GM18519 (cell line): ENCODE measurements around the gene WNT9A.
"Not testable (repeated sequence)": the region's sequence is repeated elsewhere in the genome, so short reads cannot be mapped to it uniquely, and the experiment has no call there.

Experiments
- ATAC-seq: cut with Tn5 transposase; IDR thresholded peaks from one replicate; pipeline ENCODE4 v1.9.1; 2021; ENCODE audit warnings: mild to moderate bottlenecking, moderate library complexity; ENCODE audit not compliant: unreplicated experiment, low FRiP score

The WNT9A gene

DNA sequence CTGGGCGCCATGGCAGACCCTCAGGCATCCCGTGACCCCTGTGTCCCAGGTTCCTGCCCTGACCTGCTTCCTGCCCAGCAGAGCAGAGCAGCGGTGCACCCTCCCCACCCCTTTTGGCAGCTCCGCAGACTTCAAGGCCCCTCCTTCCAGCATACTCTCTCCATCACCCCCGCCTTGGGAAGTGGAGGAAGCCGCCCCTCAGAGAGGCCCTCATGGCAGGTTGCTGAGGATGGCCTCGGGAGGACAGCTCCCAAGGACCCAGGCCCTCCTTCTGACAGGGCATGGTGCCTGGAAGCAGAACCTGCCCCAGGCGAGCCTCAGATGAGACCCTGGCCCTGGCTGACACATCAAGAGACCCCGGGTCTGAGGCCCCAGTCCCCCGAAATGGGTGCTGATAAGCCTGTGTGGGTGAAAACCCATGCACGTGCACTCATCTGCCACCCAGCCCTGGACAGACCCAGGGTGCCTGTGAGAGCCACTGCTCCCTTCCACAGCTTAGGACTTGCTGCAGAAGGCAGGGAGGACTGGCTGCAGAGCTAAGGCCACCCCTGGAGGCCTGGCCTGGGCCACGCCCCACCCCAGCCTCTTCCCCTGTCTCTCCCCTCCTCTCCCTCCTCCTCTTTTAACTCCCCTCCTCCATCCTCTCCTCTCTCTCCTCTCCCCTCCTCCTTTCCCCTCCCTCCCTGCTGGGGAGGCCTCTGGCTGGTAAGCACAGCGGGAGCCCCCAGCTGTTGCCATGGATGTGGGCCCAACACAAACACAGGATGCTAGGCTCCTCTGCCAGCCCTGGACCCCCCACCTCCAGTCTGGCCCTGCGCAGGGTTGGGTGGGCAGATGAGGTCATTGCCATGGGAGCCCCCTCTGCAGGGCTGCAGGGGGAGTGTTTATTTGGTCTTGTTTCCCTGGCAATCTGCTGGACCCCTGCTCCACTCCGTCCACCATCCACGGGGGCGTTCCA lies 33.7 kb downstream of the WNT9A start:
- no peak for ATAC-seq

DNA sequence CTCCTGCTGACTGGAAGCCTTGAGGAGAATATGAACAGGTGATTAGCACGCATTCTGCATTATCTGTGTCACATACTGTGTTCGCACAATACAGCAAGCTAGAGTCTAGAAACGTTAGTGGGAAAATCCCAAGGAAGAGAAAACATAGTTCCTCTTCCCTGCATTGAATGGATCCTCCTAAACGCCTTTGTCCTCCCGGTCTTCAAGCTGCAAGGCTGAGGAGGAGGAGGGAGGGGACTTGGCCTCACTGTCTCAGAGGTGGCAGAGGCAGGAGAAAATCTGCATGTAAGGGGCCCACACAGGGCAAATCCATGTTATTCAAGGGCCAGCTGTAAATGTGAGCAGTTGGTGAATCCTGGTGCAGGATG lies 34.4 kb downstream of the WNT9A start:
- no peak for ATAC-seq

- ATAC-seq, result no peak
Measured at GRCh38 chr1:227912866-227913265, 34.9 kb downstream of the WNT9A start.

DNA sequence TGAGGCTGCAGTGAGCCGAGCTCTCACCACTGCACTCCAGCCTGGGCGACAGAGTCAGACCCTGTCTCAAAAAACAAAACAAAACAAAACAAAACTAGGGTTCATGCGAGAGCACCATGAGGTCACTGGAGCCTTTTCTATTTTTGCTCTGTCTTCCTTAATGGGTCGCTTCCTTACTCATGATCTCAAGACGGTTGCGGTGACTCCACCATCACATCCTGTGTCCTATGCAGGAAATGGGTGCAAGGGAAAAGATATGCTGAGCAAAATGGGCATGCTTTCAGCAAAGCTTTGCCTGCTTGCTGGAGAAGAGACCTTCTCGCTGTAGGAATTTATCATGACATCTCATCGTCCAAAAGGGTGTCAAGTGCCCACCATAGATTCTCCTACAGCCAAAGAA lies 36.4 kb downstream of the WNT9A start:
- ATAC-seq, result no peak

- ATAC-seq, result no peak
Measured at GRCh38 chr1:227910511-227911153, 37.1 kb downstream of the WNT9A start.

DNA sequence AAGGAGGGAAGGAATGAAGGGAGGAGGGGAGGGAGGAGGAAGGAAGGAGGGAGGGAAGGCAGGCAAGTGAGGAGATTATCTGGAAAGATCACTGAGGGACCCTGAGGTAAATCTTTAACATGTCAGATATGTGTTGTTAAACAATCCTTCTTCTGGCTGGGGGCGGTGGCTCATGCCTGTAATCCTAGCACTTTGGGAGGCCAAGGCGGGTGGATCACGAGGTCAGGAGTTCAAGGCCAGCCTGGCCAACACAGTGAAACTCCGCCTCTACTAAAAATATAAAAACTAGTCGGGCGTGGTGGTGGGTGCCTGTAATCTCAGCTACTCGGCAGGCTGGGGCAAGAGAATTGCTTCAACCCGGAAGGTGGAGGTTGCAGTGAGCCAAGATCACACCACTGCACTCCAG lies 37.8 kb downstream of the WNT9A start:
- not testable (repeated sequence) for ATAC-seq

GRCh38 chr1:227909188-227909587 lies 38.5 kb downstream of the WNT9A start:
- no peak for ATAC-seq

- no peak for ATAC-seq
Measured at GRCh38 chr1:227908359-227908758, 39.4 kb downstream of the WNT9A start.

DNA sequence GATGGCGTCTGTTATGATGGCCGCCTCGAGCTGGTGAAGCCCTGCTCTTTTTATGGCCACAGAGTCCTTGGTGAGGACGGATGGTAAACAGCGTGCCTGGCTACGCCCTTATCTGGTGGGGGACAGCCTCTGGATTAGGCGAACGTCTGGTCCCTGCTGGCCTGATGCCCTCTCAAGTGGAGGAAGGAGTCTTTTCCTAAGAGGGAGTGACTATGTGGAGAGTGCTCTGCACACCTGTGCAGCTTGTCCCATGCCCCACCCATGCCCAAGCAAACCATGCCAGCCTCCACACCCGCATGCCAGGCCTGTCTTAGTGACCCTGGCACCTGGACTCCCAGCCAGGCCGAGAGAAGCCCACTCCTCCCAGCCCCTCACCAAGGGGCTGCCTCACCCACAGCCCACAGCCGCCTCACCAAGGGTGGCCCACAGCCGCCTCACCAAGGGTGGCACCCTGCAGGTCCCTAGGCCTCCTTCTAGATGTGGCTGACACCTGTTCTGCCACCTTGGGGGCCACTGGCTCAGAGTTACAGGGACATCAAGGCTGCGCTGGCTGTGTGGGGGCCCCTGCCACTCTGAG lies 40.2 kb downstream of the WNT9A start:
- ATAC-seq, result no peak

DNA sequence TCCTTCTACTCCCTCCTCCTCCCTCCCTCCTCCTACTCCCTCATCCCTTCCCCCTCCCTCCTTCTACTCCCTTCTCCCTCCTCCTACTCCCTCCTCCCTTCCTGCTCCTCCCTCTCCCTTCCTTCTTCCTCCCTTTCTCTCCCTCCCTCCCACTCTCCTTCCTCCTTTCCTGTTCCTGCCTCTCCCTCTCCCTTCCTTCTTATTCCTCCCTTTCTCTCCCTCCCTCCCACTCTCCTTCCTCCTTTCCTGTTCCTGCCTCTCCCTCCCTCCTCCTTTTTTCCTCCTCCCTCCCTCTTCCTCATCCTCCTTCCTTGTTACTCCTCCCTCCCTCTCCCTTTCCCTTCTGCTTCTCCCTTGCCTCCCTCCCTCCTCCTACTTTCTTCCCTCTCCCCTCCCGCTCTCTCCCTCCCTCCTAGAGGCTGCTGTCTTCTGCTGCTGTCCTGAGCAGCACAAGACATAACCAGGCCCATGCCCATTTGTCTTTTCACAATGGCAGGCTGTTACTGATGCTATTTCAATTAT lies 41.1 kb downstream of the WNT9A start:
- no peak for ATAC-seq

- ATAC-seq, result no peak
Measured at GRCh38 chr1:227905573-227906487, 41.9 kb downstream of the WNT9A start.

GRCh38 chr1:227904541-227905335 lies 43.0 kb downstream of the WNT9A start:
- ATAC-seq, result no peak

DNA sequence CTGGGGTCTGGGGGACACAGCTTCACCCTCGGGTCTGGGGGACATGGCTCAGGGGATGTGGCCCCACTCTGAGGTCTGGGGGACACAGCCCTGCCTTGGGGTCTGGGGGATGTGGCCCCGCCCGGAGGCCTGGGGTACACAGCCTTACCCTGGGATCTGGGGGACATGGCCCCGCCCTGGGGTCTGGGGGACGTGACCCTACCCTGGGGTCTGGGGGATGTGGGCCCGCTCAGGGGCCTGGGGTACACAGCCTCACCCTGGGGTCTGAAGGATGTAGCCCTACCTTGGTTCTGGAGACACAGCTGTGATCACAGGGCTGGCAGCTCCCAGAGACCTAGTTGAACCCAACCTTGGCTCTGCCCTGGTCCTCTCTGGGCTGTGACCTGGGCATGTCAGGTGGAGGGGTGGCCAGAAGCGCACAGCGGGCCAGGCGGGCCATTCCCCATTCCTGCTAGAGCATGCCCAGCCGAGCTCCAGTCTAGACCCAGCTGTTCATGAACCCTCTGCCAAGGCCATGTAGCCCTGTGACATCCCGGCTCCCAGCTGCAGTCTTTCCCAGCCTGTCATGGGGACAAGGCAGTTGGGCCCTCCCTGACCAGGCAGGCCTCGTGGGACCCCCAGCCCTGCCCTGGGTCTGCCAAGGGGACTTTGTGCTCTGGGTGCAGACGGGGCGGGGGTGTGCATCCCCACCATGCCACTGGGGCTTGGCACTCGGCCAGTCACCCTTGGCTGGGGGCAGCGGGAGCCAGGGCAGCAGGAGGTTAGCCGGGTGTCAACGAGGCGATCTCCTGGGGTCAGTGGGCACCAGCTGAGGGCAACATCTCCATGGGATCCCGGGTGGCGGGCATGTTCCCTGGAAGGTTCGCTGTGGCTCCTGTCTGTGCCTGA lies 43.9 kb downstream of the WNT9A start:
- no peak for ATAC-seq

DNA sequence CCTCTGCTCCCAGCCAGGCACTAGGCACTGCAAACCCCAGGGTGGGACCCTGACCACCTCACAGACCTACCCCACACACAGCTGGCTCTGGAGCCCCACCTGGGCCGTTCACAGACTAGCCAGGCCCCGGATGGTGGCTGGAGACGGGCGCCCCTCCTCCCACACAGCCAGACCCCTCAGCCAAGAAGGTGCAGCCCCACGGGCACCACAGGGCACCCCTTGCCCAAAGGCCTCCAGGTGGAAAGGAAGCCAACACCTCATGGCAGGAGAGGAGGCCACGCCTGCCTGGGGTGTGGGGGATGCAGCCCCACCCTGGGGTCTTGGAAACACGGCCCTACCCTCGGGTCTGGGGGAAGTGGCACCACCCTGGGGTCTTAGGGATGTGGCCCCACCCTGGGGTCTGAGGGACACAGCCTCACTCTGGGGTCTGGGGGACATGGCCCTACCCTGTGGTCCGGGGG lies 44.6 kb downstream of the WNT9A start:
- ATAC-seq, result no peak

DNA sequence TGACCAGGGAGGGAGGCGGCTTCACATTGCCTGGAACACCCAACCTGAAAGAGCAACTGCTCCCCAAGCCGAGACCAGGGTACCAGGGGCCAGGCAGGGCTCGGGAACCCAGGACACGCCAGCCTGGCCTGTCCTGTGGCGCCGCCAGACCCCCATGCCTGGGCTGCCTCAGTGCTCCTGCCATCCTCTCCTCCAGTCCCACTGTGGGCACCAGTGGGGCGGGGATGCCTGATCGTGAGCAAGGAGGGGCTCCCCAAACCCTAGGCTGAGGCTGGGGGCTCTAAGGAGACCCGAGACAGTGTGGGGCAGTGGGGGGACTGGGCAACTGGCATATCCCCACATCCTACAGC lies 45.1 kb downstream of the WNT9A start:
- ATAC-seq, result no peak

DNA sequence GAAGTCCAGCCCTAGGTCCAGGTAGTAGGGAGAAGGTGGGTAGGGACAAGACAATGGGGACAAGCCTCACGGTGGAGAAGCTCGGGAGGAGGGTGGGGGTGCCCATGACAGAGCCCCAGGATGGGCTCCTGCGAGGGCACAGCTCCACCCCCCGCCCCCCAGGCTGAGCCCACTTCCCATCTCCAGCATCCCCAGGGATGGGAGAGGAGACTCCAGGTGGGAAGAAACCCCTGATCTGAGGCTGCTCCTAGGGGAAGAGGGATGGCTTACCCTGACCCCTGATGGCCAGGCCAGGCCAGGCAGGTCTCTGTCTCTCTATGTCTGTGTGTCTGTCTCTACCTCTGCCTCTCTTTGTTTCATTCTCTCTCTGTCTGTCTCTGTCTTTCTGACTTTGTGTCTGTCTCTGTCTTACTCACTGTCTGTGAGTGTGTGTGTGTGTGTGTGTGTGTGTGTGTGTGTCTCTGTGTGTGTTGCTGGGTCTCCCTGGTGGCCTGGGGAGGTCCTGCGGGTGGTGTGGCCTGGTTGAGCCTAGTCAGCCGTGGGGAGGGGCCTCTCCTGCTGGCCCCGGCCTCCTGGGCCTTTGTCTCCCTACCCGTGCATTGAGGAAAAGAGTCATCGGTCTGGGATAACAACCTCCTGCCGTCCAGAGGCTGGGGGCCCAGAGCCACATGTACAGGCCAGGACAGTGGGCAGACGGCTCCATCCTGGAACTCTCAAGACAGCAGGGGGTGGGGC lies 45.7 kb downstream of the WNT9A start:
- ATAC-seq, result no peak

GRCh38 chr1:227901239-227901905 lies 46.4 kb downstream of the WNT9A start:
- no peak for ATAC-seq
